PC-9 (cell line): ENCODE measurements around the gene GCK. TPM values are rescaled to one million over a fixed set of nuclear protein-coding genes. Genes with fewer than 3 reads are reported as not detected.

ENCODE experiments used
- BruUV-seq: library from RNA; stranded (reverse); fragments of 400-500 nt; replicated peaks from 2 replicates; lab custom pipeline; 2021; lab: Mats Ljungman, UMichigan
- CTCF ChIA-PET: fragments of 300-600 bp; sonication (Branson Sonifier 250); formaldehyde crosslinking; loops from one replicate; lab custom pipeline; 2022; ENCODE audit warnings: antibody characterized with exemption; lab: Charles Lee
- POLR2A ChIA-PET: fragments of 300-600 bp; sonication (Branson Sonifier 250); formaldehyde crosslinking; loops from one replicate; lab custom pipeline; 2022; ENCODE audit warnings: antibody characterized with exemption; ENCODE audit not compliant: unreplicated experiment; lab: Charles Lee
- DNase-seq, 2 experiments: peaks; one replicate each; pipeline versions ENCODE4 v3.0.0 to v3.0.0-alpha.2; 2015 to 2022; ENCODE audit warnings: mixed read lengths in 1 of 2
- H2AFZ ChIP-seq: fragments of 200-600 bp; sonication (generic); 2 replicates; pipeline ENCODE4 v1.8.1; 2017; ENCODE audit warnings: antibody characterized with exemption
- H3F3A ChIP-seq: fragments of 200-600 bp; sonication (generic); 2 replicates; pipeline ENCODE4 v1.8.1; 2017; ENCODE audit warnings: antibody characterized with exemption, mild to moderate bottlenecking, low read depth; ENCODE audit not compliant: insufficient read depth
- H3K27ac ChIP-seq: fragments of 200-600 bp; sonication (generic); 2 replicates; pipeline ENCODE4 v1.6.1; 2016; ENCODE audit warnings: mixed run types
- H3K27me3 ChIP-seq: fragments of 200-600 bp; sonication (generic); 2 replicates; pipeline ENCODE4 v1.6.1; 2016; ENCODE audit warnings: low read depth, mixed run types; ENCODE audit not compliant: insufficient read depth
- H3K36me3 ChIP-seq: fragments of 200-600 bp; sonication (generic); 2 replicates; pipeline ENCODE4 v1.6.1; 2016; ENCODE audit warnings: low read depth, mixed run types
- H3K4me1 ChIP-seq: fragments of 200-600 bp; sonication (generic); replicated peaks from 2 replicates; pipeline ENCODE4 v1.6.1; 2016; ENCODE audit warnings: mixed run types; ENCODE audit not compliant: insufficient read depth
- H3K4me2 ChIP-seq: fragments of 200-600 bp; sonication (generic); 2 replicates; pipeline ENCODE4 v1.6.1; 2017; ENCODE audit warnings: mixed run types
- H3K4me3 ChIP-seq: fragments of 200-600 bp; sonication (generic); 2 replicates; pipeline ENCODE4 v1.6.1; 2016; ENCODE audit warnings: mixed run types
- H3K79me2 ChIP-seq: fragments of 200-600 bp; sonication (generic); 2 replicates; pipeline ENCODE4 v1.6.1; 2017; ENCODE audit warnings: low read depth, mixed run types
- H3K9me2 ChIP-seq: fragments of 200-600 bp; sonication (generic); 2 replicates; pipeline ENCODE4 v1.8.1; 2017; ENCODE audit warnings: mild to moderate bottlenecking; ENCODE audit not compliant: insufficient read depth
- H3K9me3 ChIP-seq: fragments of 200-600 bp; sonication (generic); 2 replicates; pipeline ENCODE4 v1.8.1; 2016; ENCODE audit warnings: low read depth; ENCODE audit not compliant: insufficient read depth
- H4K20me1 ChIP-seq: fragments of 200-600 bp; sonication (generic); 2 replicates; pipeline ENCODE4 v1.8.1; 2017; ENCODE audit not compliant: insufficient read depth
- CTCF ChIP-seq: fragments of 200-600 bp; sonication (generic); conservative IDR thresholded peaks from 2 replicates; pipeline ENCODE4 v1.6.1; 2017; ENCODE audit warnings: mixed run types, antibody characterized with exemption, mild to moderate bottlenecking, moderate library complexity
- EZH2 ChIP-seq: fragments of 200-600 bp; sonication (generic); IDR thresholded peaks from 2 replicates; pipeline ENCODE4 v1.8.0; 2017; ENCODE audit warnings: antibody characterized with exemption, low read depth
- intact Hi-C: fragments of 100-400 bp; cut with micrococcal nuclease; formaldehyde crosslinking; loops from one replicate; pipeline ENCODE4 v1.10.0; 2022; ENCODE audit not compliant: unreplicated experiment
- total RNA-seq: library from RNA; stranded (reverse); gene quantifications from 2 replicates; pipeline ENCODE4 v1.2.3, GENCODE V29; 2021

Gene GCK
- total RNA-seq, 1 experiment from 2014 or later = not detected

GRCh38 chr7:44230286-44230685 is 41.0 kb upstream of the GCK start:
- CTCF ChIA-PET = no interaction called here
- H3K36me3 ChIP-seq = no peaks in the 10 kb centered on the region
- peaks cover 47% of the 10 kb centered on the region for H3K27me3 ChIP-seq
- H3F3A ChIP-seq = no peaks in the 10 kb centered on the region
- H3K27ac ChIP-seq = no peak overlapping the region
- H3K79me2 ChIP-seq = no peaks in the 10 kb centered on the region
- H3K4me1 ChIP-seq = no peaks in the 10 kb centered on the region
- intact Hi-C loops = no loop called here
- H3K4me2 ChIP-seq = no peak overlapping the region
- no peak overlapping the region for H2AFZ ChIP-seq
- H3K9me3 ChIP-seq = no peaks in the 10 kb centered on the region
- BruUV-seq = no TSS peak
- TF ChIP-seq EZH2 = no peak
- no peak for TF ChIP-seq CTCF
- no peak overlapping the region for H3K4me3 ChIP-seq
- H4K20me1 ChIP-seq = peaks cover 3% of the 10 kb centered on the region; the same call in 1 of the 2 replicates
- no peak for DNase-seq
- POLR2A ChIA-PET = no interaction called here
- no peaks in the 10 kb centered on the region for H3K9me2 ChIP-seq

DNA sequence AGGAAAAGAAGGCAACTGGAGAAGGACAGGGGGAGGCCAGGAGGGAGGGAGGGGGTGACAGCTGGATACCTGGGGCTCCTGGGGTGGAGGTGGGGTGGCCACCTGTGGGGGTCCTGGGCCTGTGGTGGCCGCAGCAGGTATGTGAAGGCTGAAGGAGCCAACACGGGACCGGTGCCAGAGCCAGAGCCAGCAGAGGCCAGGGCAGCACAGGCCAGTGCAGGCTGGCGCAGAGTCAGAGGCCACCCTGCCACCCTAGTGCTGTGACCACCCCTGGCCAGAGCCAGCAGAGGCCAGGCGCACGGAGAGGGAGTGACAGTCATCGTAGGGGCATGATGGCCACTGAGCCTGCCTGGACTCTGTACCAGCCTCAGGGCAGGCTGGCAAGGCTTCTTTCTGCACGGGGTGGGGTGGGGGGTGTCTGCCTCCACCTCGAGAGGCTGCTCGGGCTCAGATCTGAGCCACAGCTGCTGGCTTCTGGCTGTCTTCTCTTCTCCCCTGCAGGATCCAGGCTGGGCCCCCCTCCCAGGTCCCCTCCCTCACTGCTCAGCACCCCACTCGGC is 40.4 kb upstream of the GCK start:
- H3K79me2 ChIP-seq = no peaks in the 10 kb centered on the region
- H3K9me2 ChIP-seq = no peaks in the 10 kb centered on the region
- no peak overlapping the region for H2AFZ ChIP-seq
- no peak for DNase-seq
- TF ChIP-seq EZH2 = no peak
- no peak for TF ChIP-seq CTCF
- H3K4me1 ChIP-seq = no peaks in the 10 kb centered on the region
- no peaks in the 10 kb centered on the region for H3F3A ChIP-seq
- peaks cover 53% of the 10 kb centered on the region for H3K27me3 ChIP-seq
- H3K9me3 ChIP-seq = no peaks in the 10 kb centered on the region
- H4K20me1 ChIP-seq = peaks cover 4% of the 10 kb centered on the region; the same call in 1 of the 2 replicates
- H3K4me2 ChIP-seq = no peak overlapping the region
- BruUV-seq = no TSS peak
- no peak overlapping the region for H3K27ac ChIP-seq
- no peaks in the 10 kb centered on the region for H3K36me3 ChIP-seq
- H3K4me3 ChIP-seq = no peak overlapping the region
- intact Hi-C loops = no loop called here
- ChIA-PET CTCF (interaction anchor here (0.5 to 0.6 kb wide), 2 partner anchors 110 to 211 kb away, joined by 7 to 11 read pairs; no protein-coding TSS in a partner anchor), POLR2A (no interaction called here)

DNA sequence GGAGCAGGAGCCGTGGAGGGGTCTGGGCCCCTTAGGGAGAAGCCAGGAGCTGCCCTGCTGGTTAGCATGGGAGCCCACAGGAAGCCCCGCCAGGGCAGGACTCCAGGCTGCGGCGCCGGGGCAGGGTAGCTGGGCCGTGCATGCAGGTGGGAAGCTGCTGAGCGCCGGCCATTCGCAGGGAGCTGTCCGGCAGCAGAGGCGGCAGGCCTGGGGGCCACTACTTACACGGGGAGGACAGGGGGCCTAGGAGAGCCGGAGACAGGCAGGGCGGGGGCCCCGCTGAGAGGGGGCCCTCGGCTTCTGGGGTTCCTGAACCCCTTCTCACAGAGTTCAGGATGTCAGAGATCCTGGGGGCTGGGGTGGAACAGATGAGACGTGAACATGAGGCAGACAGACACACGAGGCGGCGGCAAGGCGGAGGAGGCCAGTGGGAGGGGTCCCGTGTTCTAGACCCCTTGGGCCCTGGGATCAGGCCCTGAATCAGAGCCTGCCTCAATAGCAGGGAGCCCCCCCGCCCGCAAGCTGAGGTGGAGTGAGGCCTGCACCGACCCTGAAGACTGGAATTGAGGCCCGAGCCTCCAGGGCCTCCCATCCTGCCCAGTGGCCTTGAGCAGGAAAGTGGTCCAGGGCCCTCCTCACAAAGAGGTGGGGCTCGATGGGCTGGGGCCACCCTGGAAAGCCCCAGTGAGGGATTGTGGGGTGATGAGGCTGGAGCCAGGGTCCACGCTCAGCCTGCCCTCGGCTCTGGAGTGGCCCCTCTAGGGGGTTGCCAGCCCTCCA is 39.5 kb upstream of the GCK start:
- H3K79me2 ChIP-seq = no peaks in the 10 kb centered on the region
- no peak for DNase-seq
- H2AFZ ChIP-seq = no peak overlapping the region
- H3K4me2 ChIP-seq = no peak overlapping the region
- no peaks in the 10 kb centered on the region for H3F3A ChIP-seq
- ChIA-PET CTCF (interaction anchor here (0.6 kb wide), 1 partner anchor 109 kb away, joined by 7 read pairs; no protein-coding TSS in a partner anchor), POLR2A (no interaction called here)
- no peak overlapping the region for H3K27ac ChIP-seq
- H3K9me3 ChIP-seq = no peaks in the 10 kb centered on the region
- TF ChIP-seq CTCF = no peak
- TF ChIP-seq EZH2 = no peak
- intact Hi-C loops = no loop called here
- no peaks in the 10 kb centered on the region for H3K9me2 ChIP-seq
- H3K36me3 ChIP-seq = no peaks in the 10 kb centered on the region
- no peak overlapping the region for H3K4me3 ChIP-seq
- peaks cover 4% of the 10 kb centered on the region; the same call in 1 of the 2 replicates for H4K20me1 ChIP-seq
- H3K4me1 ChIP-seq = no peaks in the 10 kb centered on the region
- BruUV-seq = no TSS peak
- H3K27me3 ChIP-seq = peaks cover 56% of the 10 kb centered on the region
